GM12878 (cell line): ENCODE data around the gene SH2B3.

Source experiments
- GABPA ChIP-seq: IDR thresholded peaks from 2 replicates; pipeline ENCODE4 v1.6.1; 2014; ENCODE audit warnings: antibody characterized with exemption, low read depth, mild to moderate bottlenecking, inconsistent platforms
- MTA3 ChIP-seq: IDR thresholded peaks from 2 replicates; pipeline ENCODE4 v1.6.1; 2012; ENCODE audit warnings: low read length, inconsistent platforms, borderline replicate concordance
- PAX5 ChIP-seq: IDR thresholded peaks from 2 replicates; pipeline ENCODE4 v1.6.1; 2011; ENCODE audit warnings: low read depth, low read length, borderline replicate concordance
- PAX8 ChIP-seq: fragments of 450-650 bp; IDR thresholded peaks from 2 replicates; pipeline ENCODE4 v1.6.1; 2017; ENCODE audit warnings: mild to moderate bottlenecking, moderate library complexity
- POLR2A ChIP-seq: IDR thresholded peaks from 2 replicates; pipeline ENCODE4 v1.6.1; 2011; ENCODE audit warnings: low read depth, mild to moderate bottlenecking, low read length
- ZNF274 ChIP-seq: IDR thresholded peaks from one replicate; pipeline ENCODE4 v1.8.0; 2011; ENCODE audit not compliant: insufficient read length, insufficient read depth

DNA sequence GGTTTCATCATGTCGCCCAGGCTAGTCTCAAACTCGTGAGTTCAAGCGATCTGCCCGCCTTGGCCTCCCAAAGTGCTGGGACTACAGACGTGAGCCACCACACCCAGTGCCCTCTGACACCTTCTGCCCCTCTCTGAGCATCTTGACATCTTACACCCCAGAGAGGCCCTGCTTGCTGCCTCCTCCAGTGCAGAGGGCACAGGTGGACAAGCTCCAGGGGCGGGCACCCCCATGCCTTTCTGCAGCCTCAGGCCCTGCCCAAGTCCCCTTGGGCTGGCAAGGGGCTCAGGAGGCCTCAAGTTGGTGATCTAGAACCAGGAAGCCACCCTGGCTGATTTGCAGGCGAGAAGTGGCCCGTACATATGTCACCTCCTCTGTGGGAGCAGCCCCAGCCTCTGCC is 11.2 kb upstream of the SH2B3 start:
- no peak for TF ChIP-seq MTA3
- TF ChIP-seq GABPA = no peak
- no peak for TF ChIP-seq PAX5
- TF ChIP-seq POLR2A = no peak
- TF ChIP-seq PAX8 = no peak
- TF ChIP-seq ZNF274 = no peak
